GM12878 (cell line): ENCODE results near the gene MINDY3.

ENCODE experiments used
- CREB1 ChIP-seq: IDR thresholded peaks from 2 replicates; pipeline ENCODE4 v1.6.1; 2012; ENCODE audit warnings: low read depth, mild to moderate bottlenecking, inconsistent platforms
- CTCF ChIP-seq, 3 experiments: IDR thresholded peaks in 2 of 3; conservative IDR thresholded peaks in 1 of 3; 2 replicates each; pipeline ENCODE4 v1.5.1; 2011; ENCODE audit warnings: low read depth in 3 of 3, low read length in 3 of 3, mild to moderate bottlenecking in 3 of 3, control low read depth in 2 of 3, moderate library complexity in 2 of 3, inconsistent platforms in 1 of 3, mixed read lengths in 1 of 3; ENCODE audit not compliant: control insufficient read depth in 2 of 3, insufficient read depth in 1 of 3; ENCODE audit errors: extremely low read depth in 1 of 3
- GABPA ChIP-seq: IDR thresholded peaks from 2 replicates; pipeline ENCODE4 v1.6.1; 2014; ENCODE audit warnings: antibody characterized with exemption, low read depth, mild to moderate bottlenecking, inconsistent platforms
- LARP7 ChIP-seq: fragments of 450-650 bp; IDR thresholded peaks from 2 replicates; pipeline ENCODE4 v1.6.1; 2017; ENCODE audit warnings: mild to moderate bottlenecking
- NFXL1 ChIP-seq: fragments of 450-650 bp; IDR thresholded peaks from 2 replicates; pipeline ENCODE4 v1.6.1; 2017; ENCODE audit warnings: antibody characterized with exemption, mild to moderate bottlenecking, borderline replicate concordance
- SP1 ChIP-seq: IDR thresholded peaks from one replicate; pipeline ENCODE4 v1.6.1; 2011; ENCODE audit warnings: low read depth, low read length
- SPI1 ChIP-seq: IDR thresholded peaks from 2 replicates; pipeline ENCODE4 v1.6.1; 2011; ENCODE audit warnings: low read depth, mild to moderate bottlenecking, low read length, moderate library complexity, borderline replicate concordance; ENCODE audit not compliant: insufficient read depth
- SUPT20H ChIP-seq: IDR thresholded peaks from 2 replicates; pipeline ENCODE4 v1.6.1; 2011; ENCODE audit warnings: low read depth, mild to moderate bottlenecking, low read length, moderate library complexity, borderline replicate concordance; ENCODE audit not compliant: control insufficient read depth
- TCF3 ChIP-seq: IDR thresholded peaks from 2 replicates; pipeline ENCODE4 v1.6.1; 2012; ENCODE audit warnings: low read depth, mild to moderate bottlenecking, low read length, borderline replicate concordance; ENCODE audit not compliant: insufficient read depth
- ZNF592 ChIP-seq: fragments of 450-650 bp; IDR thresholded peaks from 2 replicates; pipeline ENCODE4 v1.6.1; 2017; ENCODE audit warnings: mild to moderate bottlenecking, moderate library complexity
- TF ChIP-seq, protein P1 (sequence below): fragments of 450-650 bp; IDR thresholded peaks from 2 replicates; pipeline ENCODE4 v1.6.1; 2018; ENCODE audit warnings: mild to moderate bottlenecking, low read depth, moderate library complexity; ENCODE audit not compliant: partially characterized antibody
- TF ChIP-seq, protein P2 (sequence below): IDR thresholded peaks from 2 replicates; pipeline ENCODE4 v1.6.1; 2012; ENCODE audit warnings: low read depth, low read length, improper control_type of control experiment

DNA sequence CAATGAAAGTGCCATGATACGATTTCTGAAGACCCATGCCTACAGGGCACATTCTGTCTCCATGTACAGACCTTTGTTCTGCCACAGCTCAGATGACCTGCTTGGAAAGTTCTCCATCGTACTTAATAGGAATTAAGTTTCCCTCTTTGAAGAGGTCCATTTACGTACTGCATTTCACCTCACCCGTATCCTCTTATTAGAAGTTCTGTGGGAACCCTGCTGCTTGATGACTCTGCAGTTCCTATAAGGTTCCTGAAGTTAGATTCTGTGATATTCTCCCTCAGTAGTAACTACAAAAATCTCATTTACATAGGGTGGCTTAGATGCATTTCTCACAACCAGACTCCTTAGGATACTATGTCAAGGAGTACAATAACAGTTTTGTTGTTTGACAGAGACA is 50.9 kb downstream of the MINDY3 start:
- no peak for TF ChIP-seq SP1
- TF ChIP-seq GABPA = no peak
- TF ChIP-seq NFXL1 = no peak
- TF ChIP-seq, protein P1, sequence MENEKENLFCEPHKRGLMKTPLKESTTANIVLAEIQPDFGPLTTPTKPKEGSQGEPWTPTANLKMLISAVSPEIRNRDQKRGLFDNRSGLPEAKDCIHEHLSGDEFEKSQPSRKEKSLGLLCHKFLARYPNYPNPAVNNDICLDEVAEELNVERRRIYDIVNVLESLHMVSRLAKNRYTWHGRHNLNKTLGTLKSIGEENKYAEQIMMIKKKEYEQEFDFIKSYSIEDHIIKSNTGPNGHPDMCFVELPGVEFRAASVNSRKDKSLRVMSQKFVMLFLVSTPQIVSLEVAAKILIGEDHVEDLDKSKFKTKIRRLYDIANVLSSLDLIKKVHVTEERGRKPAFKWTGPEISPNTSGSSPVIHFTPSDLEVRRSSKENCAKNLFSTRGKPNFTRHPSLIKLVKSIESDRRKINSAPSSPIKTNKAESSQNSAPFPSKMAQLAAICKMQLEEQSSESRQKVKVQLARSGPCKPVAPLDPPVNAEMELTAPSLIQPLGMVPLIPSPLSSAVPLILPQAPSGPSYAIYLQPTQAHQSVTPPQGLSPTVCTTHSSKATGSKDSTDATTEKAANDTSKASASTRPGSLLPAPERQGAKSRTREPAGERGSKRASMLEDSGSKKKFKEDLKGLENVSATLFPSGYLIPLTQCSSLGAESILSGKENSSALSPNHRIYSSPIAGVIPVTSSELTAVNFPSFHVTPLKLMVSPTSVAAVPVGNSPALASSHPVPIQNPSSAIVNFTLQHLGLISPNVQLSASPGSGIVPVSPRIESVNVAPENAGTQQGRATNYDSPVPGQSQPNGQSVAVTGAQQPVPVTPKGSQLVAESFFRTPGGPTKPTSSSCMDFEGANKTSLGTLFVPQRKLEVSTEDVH = no peak
- no peak for TF ChIP-seq SPI1
- TF ChIP-seq TCF3 = no peak
- no peak for TF ChIP-seq CTCF (IDR thresholded peaks at IDR 0.05 in 2 of 3, conservative IDR thresholded peaks at IDR 0.05 in 1 of 3; ENCODE audit: control insufficient read depth in 2 of 3, extremely low read depth in 1 of 3, insufficient read depth in 1 of 3, low read depth in 3 of 3, low read length in 3 of 3)
- TF ChIP-seq CREB1 = no peak
- no peak for TF ChIP-seq LARP7
- TF ChIP-seq, protein P2, sequence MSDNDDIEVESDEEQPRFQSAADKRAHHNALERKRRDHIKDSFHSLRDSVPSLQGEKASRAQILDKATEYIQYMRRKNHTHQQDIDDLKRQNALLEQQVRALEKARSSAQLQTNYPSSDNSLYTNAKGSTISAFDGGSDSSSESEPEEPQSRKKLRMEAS = no peak
- TF ChIP-seq ZNF592 = no peak
- no peak for TF ChIP-seq SUPT20H
